ENCODE data around the gene IRGQ.
"Not testable (repeated sequence)": the region's sequence is repeated elsewhere in the genome, so short reads cannot be mapped to it uniquely, and the experiment has no call there.

Gene IRGQ

GRCh38 chr19:43635561-43635940 is 39.6 kb upstream of the IRGQ start:
- Histone ChIP-seq H3K4me1 (ENCODE audit: control insufficient read depth, insufficient read depth, low read length) (peaks cover 23% of the 10 kb centered on the region), H3K4me3 (ENCODE audit: low read depth, low read length) (peak overlapping the region; percentile 59)

GRCh38 chr19:43634872-43635560 is 39.1 kb upstream of the IRGQ start:
- H3K27me3 ChIP-seq (ENCODE audit: control insufficient read depth, insufficient read depth, low read length): peaks cover 33% of the 10 kb centered on the region
- H3K9ac ChIP-seq (ENCODE audit: low read depth, low read length): peak overlapping the region; percentile 58
- peak overlapping the region; percentile 59 for H3K4me3 ChIP-seq (ENCODE audit: low read depth, low read length)
- H3K9me3 ChIP-seq (ENCODE audit: control insufficient read depth, insufficient read depth, low read length): no peaks in the 10 kb centered on the region
- H3K4me1 ChIP-seq (ENCODE audit: control insufficient read depth, insufficient read depth, low read length): peaks cover 23% of the 10 kb centered on the region
- H3K27ac ChIP-seq (ENCODE audit: low read depth, low read length): peak overlapping the region; percentile 64
- H3K36me3 ChIP-seq (ENCODE audit: control insufficient read depth, insufficient read depth, low read length): no peaks in the 10 kb centered on the region

More at GRCh38 chr19:43635561-43635940, 39.6 kb upstream of the IRGQ start:
- not testable (repeated sequence) for H3K9me3 ChIP-seq (ENCODE audit: control insufficient read depth, insufficient read depth, low read length); H3K36me3 ChIP-seq (ENCODE audit: control insufficient read depth, insufficient read depth, low read length); H3K9ac ChIP-seq (ENCODE audit: low read depth, low read length)
- peak overlapping the region; percentile 64 for H3K27ac ChIP-seq (ENCODE audit: low read depth, low read length)
- peaks cover 38% of the 10 kb centered on the region for H3K27me3 ChIP-seq (ENCODE audit: control insufficient read depth, insufficient read depth, low read length)

DNA sequence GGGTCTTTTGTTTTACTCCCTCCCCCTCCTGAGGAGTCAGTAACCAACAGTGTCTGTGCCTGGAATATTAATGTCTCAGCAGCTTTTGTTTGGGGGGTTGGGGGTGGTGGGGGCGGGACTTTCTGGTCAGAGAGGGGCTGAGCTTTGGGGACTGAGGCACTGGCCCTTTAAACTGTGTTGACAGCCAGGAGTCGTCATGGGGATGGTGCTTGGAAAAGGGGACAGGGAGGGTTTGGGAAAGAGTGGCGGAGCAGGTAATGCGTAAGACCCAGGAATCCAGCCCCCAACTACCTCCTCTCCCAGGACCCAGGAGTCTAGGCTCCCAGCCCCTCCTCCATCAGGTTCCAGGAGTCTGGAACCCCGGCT is 38.6 kb upstream of the IRGQ start:
- peaks cover 31% of the 10 kb centered on the region for H3K27me3 ChIP-seq (ENCODE audit: control insufficient read depth, insufficient read depth, low read length)
- peak overlapping the region; percentile 58; the same call in 1 of the 2 replicates for H3K9ac ChIP-seq (ENCODE audit: low read depth, low read length)
- H3K27ac ChIP-seq (ENCODE audit: low read depth, low read length): no peak overlapping the region
- peak overlapping the region; percentile 59 for H3K4me3 ChIP-seq (ENCODE audit: low read depth, low read length)
- peaks cover 23% of the 10 kb centered on the region for H3K4me1 ChIP-seq (ENCODE audit: control insufficient read depth, insufficient read depth, low read length)
- H3K36me3 ChIP-seq (ENCODE audit: control insufficient read depth, insufficient read depth, low read length): no peaks in the 10 kb centered on the region
- no peaks in the 10 kb centered on the region for H3K9me3 ChIP-seq (ENCODE audit: control insufficient read depth, insufficient read depth, low read length)

- no peaks in the 10 kb centered on the region for H3K9me3 ChIP-seq (ENCODE audit: control insufficient read depth, insufficient read depth, low read length)
- H3K27me3 ChIP-seq (ENCODE audit: control insufficient read depth, insufficient read depth, low read length): peaks cover 27% of the 10 kb centered on the region
- no peaks in the 10 kb centered on the region for H3K36me3 ChIP-seq (ENCODE audit: control insufficient read depth, insufficient read depth, low read length)
- peaks cover 21% of the 10 kb centered on the region for H3K4me1 ChIP-seq (ENCODE audit: control insufficient read depth, insufficient read depth, low read length)
- H3K9ac ChIP-seq (ENCODE audit: low read depth, low read length): no peak overlapping the region
- no peak overlapping the region for H3K4me3 ChIP-seq (ENCODE audit: low read depth, low read length)
- H3K27ac ChIP-seq (ENCODE audit: low read depth, low read length): no peak overlapping the region
These were observed 38.1 kb upstream of the IRGQ start for GRCh38 chr19:43634068-43634467.

DNA sequence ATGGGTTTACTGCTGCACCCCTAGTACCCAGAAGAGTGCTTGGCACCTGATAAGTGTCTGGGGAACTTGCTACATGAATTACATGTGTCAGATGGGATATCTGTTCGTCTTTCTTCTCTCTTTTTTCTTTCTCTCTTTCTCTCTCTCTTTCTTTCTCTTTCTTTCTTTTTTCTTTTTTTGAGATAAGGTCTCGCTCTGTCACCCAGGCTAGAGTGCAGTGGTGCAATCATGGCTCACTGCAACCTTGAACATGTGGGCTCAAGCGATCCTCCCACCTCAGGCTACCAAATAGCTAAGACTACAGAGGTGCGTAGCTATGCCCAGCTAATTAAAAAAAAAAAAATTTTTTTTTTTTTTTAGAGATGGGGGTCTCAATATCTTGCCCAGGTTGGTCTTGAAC is 37.6 kb upstream of the IRGQ start:
- no peaks in the 10 kb centered on the region for H3K36me3 ChIP-seq (ENCODE audit: control insufficient read depth, insufficient read depth, low read length)
- no peak overlapping the region for H3K27ac ChIP-seq (ENCODE audit: low read depth, low read length)

GRCh38 chr19:43631491-43631890 is 35.6 kb upstream of the IRGQ start:
- H3K27me3 ChIP-seq (ENCODE audit: control insufficient read depth, insufficient read depth, low read length): peaks cover 7% of the 10 kb centered on the region; the same call in 1 of the 2 replicates

More for the DNA sequence above, 37.6 kb upstream of the IRGQ start:
- peaks cover 26% of the 10 kb centered on the region for H3K27me3 ChIP-seq (ENCODE audit: control insufficient read depth, insufficient read depth, low read length)
- no peaks in the 10 kb centered on the region for H3K9me3 ChIP-seq (ENCODE audit: control insufficient read depth, insufficient read depth, low read length)
- H3K4me3 ChIP-seq (ENCODE audit: low read depth, low read length): no peak overlapping the region
- peaks cover 17% of the 10 kb centered on the region for H3K4me1 ChIP-seq (ENCODE audit: control insufficient read depth, insufficient read depth, low read length)
- H3K9ac ChIP-seq (ENCODE audit: low read depth, low read length): no peak overlapping the region

GRCh38 chr19:43628646-43629326 is 32.9 kb upstream of the IRGQ start:
- no peak overlapping the region for H3K27ac ChIP-seq (ENCODE audit: low read depth, low read length)
- H3K27me3 ChIP-seq (ENCODE audit: control insufficient read depth, insufficient read depth, low read length): peaks cover 4% of the 10 kb centered on the region; the same call in 1 of the 2 replicates
- no peaks in the 10 kb centered on the region for H3K36me3 ChIP-seq (ENCODE audit: control insufficient read depth, insufficient read depth, low read length)
- peaks cover 3% of the 10 kb centered on the region; the same call in 1 of the 2 replicates for H3K4me1 ChIP-seq (ENCODE audit: control insufficient read depth, insufficient read depth, low read length)
- H3K9ac ChIP-seq (ENCODE audit: low read depth, low read length): no peak overlapping the region
- H3K4me3 ChIP-seq (ENCODE audit: low read depth, low read length): no peak overlapping the region
- no peaks in the 10 kb centered on the region for H3K9me3 ChIP-seq (ENCODE audit: control insufficient read depth, insufficient read depth, low read length)

More at GRCh38 chr19:43631491-43631890, 35.6 kb upstream of the IRGQ start:
- Histone ChIP-seq H3K4me3 (ENCODE audit: low read depth, low read length) (no peak overlapping the region), H3K27ac (ENCODE audit: low read depth, low read length) (no peak overlapping the region), H3K9ac (ENCODE audit: low read depth, low read length) (no peak overlapping the region), H3K36me3 (ENCODE audit: control insufficient read depth, insufficient read depth, low read length) (no peaks in the 10 kb centered on the region), H3K9me3 (ENCODE audit: control insufficient read depth, insufficient read depth, low read length) (no peaks in the 10 kb centered on the region), H3K4me1 (ENCODE audit: control insufficient read depth, insufficient read depth, low read length) (peaks cover 17% of the 10 kb centered on the region)

DNA sequence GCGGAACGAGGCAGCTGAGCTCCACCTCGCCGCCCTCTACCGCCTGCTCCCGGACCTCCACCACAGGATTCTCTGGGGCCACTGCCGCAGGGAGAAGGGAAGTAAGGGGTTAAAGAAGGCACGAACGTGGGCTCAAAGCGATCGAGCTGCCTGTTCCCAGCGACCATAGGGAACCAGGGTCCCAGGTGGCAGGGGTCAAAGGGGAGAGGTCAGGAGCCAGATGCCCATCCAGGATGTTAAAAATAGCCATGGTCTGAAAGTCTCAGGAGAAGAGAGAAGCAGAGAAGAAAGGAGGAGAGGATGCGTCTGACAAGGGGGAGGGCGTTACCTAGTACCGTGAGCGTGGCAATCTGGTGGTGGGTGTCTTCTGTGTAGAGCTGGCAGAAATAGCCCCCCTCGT is 30.9 kb upstream of the IRGQ start:
- H3K9ac ChIP-seq (ENCODE audit: low read depth, low read length): no peak overlapping the region
- peaks cover 4% of the 10 kb centered on the region; the same call in 1 of the 2 replicates for H3K27me3 ChIP-seq (ENCODE audit: control insufficient read depth, insufficient read depth, low read length)
- no peak overlapping the region for H3K4me3 ChIP-seq (ENCODE audit: low read depth, low read length)
- no peak overlapping the region for H3K27ac ChIP-seq (ENCODE audit: low read depth, low read length)
- peaks cover 3% of the 10 kb centered on the region; the same call in 1 of the 2 replicates for H3K4me1 ChIP-seq (ENCODE audit: control insufficient read depth, insufficient read depth, low read length)
- no peaks in the 10 kb centered on the region for H3K36me3 ChIP-seq (ENCODE audit: control insufficient read depth, insufficient read depth, low read length)
- no peaks in the 10 kb centered on the region for H3K9me3 ChIP-seq (ENCODE audit: control insufficient read depth, insufficient read depth, low read length)

DNA sequence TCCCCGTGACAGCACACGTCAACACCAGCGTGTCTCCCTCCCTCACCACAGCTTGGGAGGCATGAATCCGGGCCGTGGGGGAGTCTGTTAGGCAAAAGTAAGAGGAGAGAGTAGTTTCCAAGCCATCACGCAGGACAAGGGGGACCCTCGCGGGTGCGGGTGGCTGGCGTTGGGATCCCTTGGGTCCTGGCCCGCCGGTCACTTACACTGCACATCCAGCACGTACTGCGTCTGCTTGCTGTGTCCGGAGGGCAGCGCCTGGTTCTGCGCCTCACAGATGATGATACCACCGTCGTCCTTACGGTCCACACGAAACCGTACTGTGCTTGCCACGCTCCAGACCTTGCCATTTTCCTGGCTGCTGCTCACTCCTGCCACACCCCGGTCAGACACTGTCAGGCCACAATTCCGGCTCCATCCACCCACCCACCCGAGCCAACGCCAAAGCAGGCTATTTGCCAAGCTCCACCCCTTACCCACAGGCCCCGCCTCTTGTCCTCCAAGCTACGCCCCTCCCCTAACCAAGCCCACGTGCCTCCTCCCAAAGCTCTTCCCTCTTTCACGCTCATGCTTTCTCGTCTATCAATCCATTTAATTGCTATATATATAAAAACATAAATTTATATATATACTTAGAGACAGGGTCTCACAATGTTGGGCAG is 30.1 kb upstream of the IRGQ start:
- H3K36me3 ChIP-seq (ENCODE audit: control insufficient read depth, insufficient read depth, low read length): no peaks in the 10 kb centered on the region
- H3K27ac ChIP-seq (ENCODE audit: low read depth, low read length): no peak overlapping the region
- peaks cover 3% of the 10 kb centered on the region; the same call in 1 of the 2 replicates for H3K4me1 ChIP-seq (ENCODE audit: control insufficient read depth, insufficient read depth, low read length)
- no peaks in the 10 kb centered on the region for H3K9me3 ChIP-seq (ENCODE audit: control insufficient read depth, insufficient read depth, low read length)
- H3K4me3 ChIP-seq (ENCODE audit: low read depth, low read length): no peak overlapping the region
- peaks cover 4% of the 10 kb centered on the region; the same call in 1 of the 2 replicates for H3K27me3 ChIP-seq (ENCODE audit: control insufficient read depth, insufficient read depth, low read length)
- H3K9ac ChIP-seq (ENCODE audit: low read depth, low read length): no peak overlapping the region

DNA sequence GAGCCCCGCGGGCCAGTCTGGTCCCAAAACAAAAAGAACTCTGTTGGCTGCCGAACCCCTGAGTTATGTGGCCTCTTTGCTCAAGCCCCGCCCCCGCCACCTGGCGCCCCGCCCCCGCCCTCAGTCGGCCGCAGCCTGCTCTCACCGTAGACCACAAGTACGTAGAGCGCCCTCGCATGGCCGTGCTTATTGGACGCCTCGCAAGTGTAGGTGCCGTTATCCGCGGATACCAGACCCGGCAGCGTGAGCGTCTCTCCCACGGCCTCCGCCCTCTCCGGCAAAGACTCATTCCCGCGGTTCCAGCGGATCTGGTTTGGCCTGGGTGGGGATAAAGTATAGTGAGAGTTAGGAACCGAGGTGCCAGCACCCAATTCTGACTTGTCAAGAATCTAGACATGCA is 29.0 kb upstream of the IRGQ start:
- peaks cover 9% of the 10 kb centered on the region; the same call in 1 of the 2 replicates for H3K4me1 ChIP-seq (ENCODE audit: control insufficient read depth, insufficient read depth, low read length)
- no peaks in the 10 kb centered on the region for H3K9me3 ChIP-seq (ENCODE audit: control insufficient read depth, insufficient read depth, low read length)
- no peak overlapping the region for H3K4me3 ChIP-seq (ENCODE audit: low read depth, low read length)
- no peaks in the 10 kb centered on the region for H3K36me3 ChIP-seq (ENCODE audit: control insufficient read depth, insufficient read depth, low read length)
- H3K27me3 ChIP-seq (ENCODE audit: control insufficient read depth, insufficient read depth, low read length): peaks cover 4% of the 10 kb centered on the region; the same call in 1 of the 2 replicates
- no peak overlapping the region for H3K27ac ChIP-seq (ENCODE audit: low read depth, low read length)
- no peak overlapping the region for H3K9ac ChIP-seq (ENCODE audit: low read depth, low read length)
